GM12878 (cell line): ENCODE measurements around the gene LRRC56. TPM values are rescaled to one million over a fixed set of nuclear protein-coding genes. Genes with fewer than 3 reads are reported as not detected.

Experiments used
- EED ChIP-seq: sonication (generic); IDR thresholded peaks from 2 replicates; pipeline ENCODE4 v1.6.1; 2016; ENCODE audit warnings: antibody characterized with exemption, low read depth
- FOS ChIP-seq: IDR thresholded peaks from 3 replicates; pipeline ENCODE4 v1.6.1; 2011; ENCODE audit warnings: borderline replicate concordance; ENCODE audit not compliant: insufficient read length; ENCODE audit errors: extremely low read depth
- JUND ChIP-seq: IDR thresholded peaks from 2 replicates; pipeline ENCODE4 v1.6.1; 2012; ENCODE audit warnings: low read depth, mild to moderate bottlenecking, low read length, improper control_type of control experiment, moderate library complexity
- LARP7 ChIP-seq: fragments of 450-650 bp; IDR thresholded peaks from 2 replicates; pipeline ENCODE4 v1.6.1; 2017; ENCODE audit warnings: mild to moderate bottlenecking
- MEF2B ChIP-seq: fragments of 450-650 bp; IDR thresholded peaks from 2 replicates; pipeline ENCODE4 v1.6.1; 2018; ENCODE audit warnings: mild to moderate bottlenecking, moderate library complexity; ENCODE audit not compliant: partially characterized antibody, poor library complexity, severe bottlenecking
- NFYB ChIP-seq: IDR thresholded peaks from 2 replicates; pipeline ENCODE4 v1.6.1; 2011; ENCODE audit warnings: low read depth, mild to moderate bottlenecking, low read length, improper control_type of control experiment, moderate library complexity; ENCODE audit not compliant: insufficient read depth
- NR2C2 ChIP-seq: IDR thresholded peaks from 2 replicates; pipeline ENCODE4 v1.6.1; 2011; ENCODE audit warnings: borderline replicate concordance, low read depth; ENCODE audit not compliant: control insufficient read depth, insufficient read length
- NR2F1 ChIP-seq: fragments of 450-650 bp; conservative IDR thresholded peaks from 2 replicates; pipeline ENCODE4 v1.6.1; 2017; ENCODE audit warnings: mild to moderate bottlenecking
- POU2F2 ChIP-seq: IDR thresholded peaks from 3 replicates; pipeline ENCODE4 v1.6.1; 2011; ENCODE audit warnings: low read depth, mild to moderate bottlenecking, low read length, borderline replicate concordance
- RBBP5 ChIP-seq: fragments of 200-600 bp; sonication (generic); conservative IDR thresholded peaks from 2 replicates; pipeline ENCODE4 v1.6.1; 2016
- RUNX3 ChIP-seq: IDR thresholded peaks from 2 replicates; pipeline ENCODE4 v1.6.1; 2012; ENCODE audit warnings: low read length, inconsistent platforms
- SIN3A ChIP-seq: IDR thresholded peaks from 2 replicates; pipeline ENCODE4 v1.6.1; 2012; ENCODE audit warnings: low read depth, low read length, improper control_type of control experiment
- SMAD1 ChIP-seq: fragments of 450-650 bp; IDR thresholded peaks from 2 replicates; pipeline ENCODE4 v1.6.1; 2018; ENCODE audit warnings: mild to moderate bottlenecking, low read depth; ENCODE audit not compliant: partially characterized antibody
- STAT1 ChIP-seq: fragments of 450-650 bp; conservative IDR thresholded peaks from 2 replicates; pipeline ENCODE4 v1.6.1; 2014; ENCODE audit warnings: antibody characterized with exemption, mild to moderate bottlenecking
- SUPT20H ChIP-seq: IDR thresholded peaks from 2 replicates; pipeline ENCODE4 v1.6.1; 2011; ENCODE audit warnings: low read depth, mild to moderate bottlenecking, low read length, moderate library complexity, borderline replicate concordance; ENCODE audit not compliant: control insufficient read depth
- WRNIP1 ChIP-seq: IDR thresholded peaks from 2 replicates; pipeline ENCODE4 v1.6.1; 2011; ENCODE audit warnings: low read depth, low read length, improper control_type of control experiment, borderline replicate concordance
- polyA plus RNA-seq, 11 experiments: library from polyadenylated mRNA; depleted of rRNA in 4 of 11; unstranded in 6 of 11; stranded (reverse) in 5 of 11; fragments of >200 nt; fragmentation: Nextera tagmentation in 4 of 11; fragmentation: Illumina TruSeq in 1 of 11; extraction: Ambion mirVana in 4 of 11; extraction: Trizol in 1 of 11; gene quantifications; 1 replicate in 1 of 11; 2 replicates in 10 of 11; pipeline versions ENCODE4 v1.2.1 to v1.2.3, GENCODE V29; 2011 to 2016; ENCODE audit warnings: inconsistent platforms in 2 of 11, missing spikeins in 2 of 11, low read depth in 1 of 11
- total RNA-seq, 4 experiments: library from RNA; depleted of rRNA in 3 of 4; stranded (reverse); fragments of >200 nt in 3 of 4; fragmentation: Illumina TruSeq in 1 of 4; extraction: Trizol in 1 of 4; gene quantifications; 2 replicates each; pipeline versions ENCODE4 v1.2.1 to v1.2.3, GENCODE V29; 2013 to 2021
- TF ChIP-seq, protein P1 (sequence below): fragments of 450-650 bp; IDR thresholded peaks from 2 replicates; pipeline ENCODE4 v1.6.1; 2017; ENCODE audit warnings: low read depth, mild to moderate bottlenecking, moderate library complexity
- TF ChIP-seq, protein P2 (sequence below): IDR thresholded peaks from 2 replicates; pipeline ENCODE4 v1.6.1; 2012; ENCODE audit warnings: low read depth, low read length, improper control_type of control experiment
- TF ChIP-seq, protein P3 (sequence below): IDR thresholded peaks from 2 replicates; pipeline ENCODE4 v1.6.1; 2012; ENCODE audit warnings: low read depth, low read length, improper control_type of control experiment
- TF ChIP-seq, protein P4 (sequence below): fragments of 450-650 bp; IDR thresholded peaks from 2 replicates; pipeline ENCODE4 v1.6.1; 2017; ENCODE audit warnings: mild to moderate bottlenecking, low read depth, inconsistent platforms; ENCODE audit not compliant: poor library complexity, severe bottlenecking
- TF ChIP-seq, protein P5 (sequence below): fragments of 450-650 bp; IDR thresholded peaks from 2 replicates; pipeline ENCODE4 v1.6.1; 2016; ENCODE audit warnings: mild to moderate bottlenecking
- TF ChIP-seq, protein P6 (sequence below): IDR thresholded peaks from 2 replicates; pipeline ENCODE4 v1.6.1; 2012; ENCODE audit warnings: low read depth, low read length, improper control_type of control experiment

The LRRC56 gene
- total and polyA plus RNA-seq, 10 of the 15 experiments (the other 5 are each of a cell fraction or from before 2014, with no cell fraction given), result 0.02 to 1.9 (median 0.75) TPM; not detected in 1

DNA sequence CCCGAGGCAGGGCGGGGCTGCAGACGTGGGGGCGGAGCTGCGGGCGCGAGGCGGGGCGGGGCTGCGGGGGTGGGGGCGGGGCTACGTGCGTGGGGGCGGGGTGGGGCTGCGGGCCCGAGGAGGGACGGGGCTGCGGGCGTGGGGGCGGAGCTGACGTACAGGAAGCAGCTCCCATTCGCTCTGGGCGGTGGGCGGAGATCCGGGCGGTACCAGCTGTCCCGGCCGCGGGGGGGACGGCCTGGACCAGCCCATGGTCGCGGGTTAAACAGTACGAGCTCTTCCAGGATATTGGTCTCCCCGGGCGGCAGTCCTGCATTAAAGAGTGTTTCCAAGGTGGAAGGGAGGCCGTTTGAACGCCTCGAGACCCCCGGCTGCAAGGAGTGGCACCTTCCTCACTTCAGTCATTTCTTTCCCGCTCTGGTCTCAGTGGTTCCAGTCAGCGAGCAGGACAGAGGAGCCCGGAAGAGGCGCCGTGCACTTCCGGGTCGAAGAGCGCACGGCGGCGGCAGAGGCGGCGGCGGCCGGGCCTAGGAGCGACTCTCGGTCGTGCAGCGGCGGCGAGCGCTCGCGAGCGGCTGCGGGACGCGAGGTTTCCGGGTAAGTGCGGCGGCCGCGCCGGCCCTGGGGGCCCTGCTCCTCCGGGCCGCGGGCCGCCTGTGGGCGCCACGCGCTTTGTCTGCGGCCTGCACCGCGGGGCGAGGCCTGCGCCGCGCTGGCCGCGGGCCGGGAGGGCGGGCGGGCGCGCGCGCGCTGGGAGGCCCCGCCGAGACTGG, 38.9 kb downstream of the LRRC56 start, which contains the start of gene PHRF1 (continued):
- TF ChIP-seq, protein P1, sequence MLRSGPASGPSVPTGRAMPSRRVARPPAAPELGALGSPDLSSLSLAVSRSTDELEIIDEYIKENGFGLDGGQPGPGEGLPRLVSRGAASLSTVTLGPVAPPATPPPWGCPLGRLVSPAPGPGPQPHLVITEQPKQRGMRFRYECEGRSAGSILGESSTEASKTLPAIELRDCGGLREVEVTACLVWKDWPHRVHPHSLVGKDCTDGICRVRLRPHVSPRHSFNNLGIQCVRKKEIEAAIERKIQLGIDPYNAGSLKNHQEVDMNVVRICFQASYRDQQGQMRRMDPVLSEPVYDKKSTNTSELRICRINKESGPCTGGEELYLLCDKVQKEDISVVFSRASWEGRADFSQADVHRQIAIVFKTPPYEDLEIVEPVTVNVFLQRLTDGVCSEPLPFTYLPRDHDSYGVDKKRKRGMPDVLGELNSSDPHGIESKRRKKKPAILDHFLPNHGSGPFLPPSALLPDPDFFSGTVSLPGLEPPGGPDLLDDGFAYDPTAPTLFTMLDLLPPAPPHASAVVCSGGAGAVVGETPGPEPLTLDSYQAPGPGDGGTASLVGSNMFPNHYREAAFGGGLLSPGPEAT, result peak; percentile 95
- TF ChIP-seq RUNX3 (peak; percentile 63), MEF2B (no peak), WRNIP1 (no peak), EED (no peak), POU2F2 (peak; percentile 60; the same call in 1 of the 3 replicates), NR2F1 (peak; percentile 52), SUPT20H (no peak), FOS (no peak), JUND (peak; percentile 100), STAT1 (peak; percentile 96), SMAD1 (peak; percentile 44), NFYB (peak; percentile 36; the same call in 1 of the 2 replicates), SIN3A (peak; percentile 85; the same call in 1 of the 2 replicates), LARP7 (peak; percentile 88; the same call in 1 of the 2 replicates), RBBP5 (no peak), NR2C2 (peak; percentile 51)
- TF ChIP-seq, protein P2, sequence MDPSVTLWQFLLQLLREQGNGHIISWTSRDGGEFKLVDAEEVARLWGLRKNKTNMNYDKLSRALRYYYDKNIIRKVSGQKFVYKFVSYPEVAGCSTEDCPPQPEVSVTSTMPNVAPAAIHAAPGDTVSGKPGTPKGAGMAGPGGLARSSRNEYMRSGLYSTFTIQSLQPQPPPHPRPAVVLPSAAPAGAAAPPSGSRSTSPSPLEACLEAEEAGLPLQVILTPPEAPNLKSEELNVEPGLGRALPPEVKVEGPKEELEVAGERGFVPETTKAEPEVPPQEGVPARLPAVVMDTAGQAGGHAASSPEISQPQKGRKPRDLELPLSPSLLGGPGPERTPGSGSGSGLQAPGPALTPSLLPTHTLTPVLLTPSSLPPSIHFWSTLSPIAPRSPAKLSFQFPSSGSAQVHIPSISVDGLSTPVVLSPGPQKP, result peak; percentile 60
- TF ChIP-seq, protein P3, sequence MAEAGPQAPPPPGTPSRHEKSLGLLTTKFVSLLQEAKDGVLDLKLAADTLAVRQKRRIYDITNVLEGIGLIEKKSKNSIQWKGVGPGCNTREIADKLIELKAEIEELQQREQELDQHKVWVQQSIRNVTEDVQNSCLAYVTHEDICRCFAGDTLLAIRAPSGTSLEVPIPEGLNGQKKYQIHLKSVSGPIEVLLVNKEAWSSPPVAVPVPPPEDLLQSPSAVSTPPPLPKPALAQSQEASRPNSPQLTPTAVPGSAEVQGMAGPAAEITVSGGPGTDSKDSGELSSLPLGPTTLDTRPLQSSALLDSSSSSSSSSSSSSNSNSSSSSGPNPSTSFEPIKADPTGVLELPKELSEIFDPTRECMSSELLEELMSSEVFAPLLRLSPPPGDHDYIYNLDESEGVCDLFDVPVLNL, result peak; percentile 84
- TF ChIP-seq, protein P4, sequence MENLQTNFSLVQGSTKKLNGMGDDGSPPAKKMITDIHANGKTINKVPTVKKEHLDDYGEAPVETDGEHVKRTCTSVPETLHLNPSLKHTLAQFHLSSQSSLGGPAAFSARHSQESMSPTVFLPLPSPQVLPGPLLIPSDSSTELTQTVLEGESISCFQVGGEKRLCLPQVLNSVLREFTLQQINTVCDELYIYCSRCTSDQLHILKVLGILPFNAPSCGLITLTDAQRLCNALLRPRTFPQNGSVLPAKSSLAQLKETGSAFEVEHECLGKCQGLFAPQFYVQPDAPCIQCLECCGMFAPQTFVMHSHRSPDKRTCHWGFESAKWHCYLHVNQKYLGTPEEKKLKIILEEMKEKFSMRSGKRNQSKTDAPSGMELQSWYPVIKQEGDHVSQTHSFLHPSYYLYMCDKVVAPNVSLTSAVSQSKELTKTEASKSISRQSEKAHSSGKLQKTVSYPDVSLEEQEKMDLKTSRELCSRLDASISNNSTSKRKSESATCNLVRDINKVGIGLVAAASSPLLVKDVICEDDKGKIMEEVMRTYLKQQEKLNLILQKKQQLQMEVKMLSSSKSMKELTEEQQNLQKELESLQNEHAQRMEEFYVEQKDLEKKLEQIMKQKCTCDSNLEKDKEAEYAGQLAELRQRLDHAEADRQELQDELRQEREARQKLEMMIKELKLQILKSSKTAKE, result peak; percentile 97
- TF ChIP-seq, protein P5, sequence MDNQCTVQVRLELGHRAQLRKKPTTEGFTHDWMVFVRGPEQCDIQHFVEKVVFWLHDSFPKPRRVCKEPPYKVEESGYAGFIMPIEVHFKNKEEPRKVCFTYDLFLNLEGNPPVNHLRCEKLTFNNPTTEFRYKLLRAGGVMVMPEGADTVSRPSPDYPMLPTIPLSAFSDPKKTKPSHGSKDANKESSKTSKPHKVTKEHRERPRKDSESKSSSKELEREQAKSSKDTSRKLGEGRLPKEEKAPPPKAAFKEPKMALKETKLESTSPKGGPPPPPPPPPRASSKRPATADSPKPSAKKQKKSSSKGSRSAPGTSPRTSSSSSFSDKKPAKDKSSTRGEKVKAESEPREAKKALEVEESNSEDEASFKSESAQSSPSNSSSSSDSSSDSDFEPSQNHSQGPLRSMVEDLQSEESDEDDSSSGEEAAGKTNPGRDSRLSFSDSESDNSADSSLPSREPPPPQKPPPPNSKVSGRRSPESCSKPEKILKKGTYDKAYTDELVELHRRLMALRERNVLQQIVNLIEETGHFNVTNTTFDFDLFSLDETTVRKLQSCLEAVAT, result peak; percentile 95
- TF ChIP-seq, protein P6, sequence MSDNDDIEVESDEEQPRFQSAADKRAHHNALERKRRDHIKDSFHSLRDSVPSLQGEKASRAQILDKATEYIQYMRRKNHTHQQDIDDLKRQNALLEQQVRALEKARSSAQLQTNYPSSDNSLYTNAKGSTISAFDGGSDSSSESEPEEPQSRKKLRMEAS, result no peak; the same call in 1 of the 2 replicates
